Sigmoid colon (tissue), 7 donors: ENCODE data around the gene SPTBN1. TPM values are rescaled to one million over a fixed set of nuclear protein-coding genes. Genes with fewer than 3 reads are reported as not detected.

Source experiments
- DNase-seq: peaks from one replicate; pipeline ENCODE4 v3.0.0-alpha.2; 2019
- H3K27ac ChIP-seq, 4 donors: fragments of 200-600 bp; sonication (generic); one replicate each; pipeline ENCODE4 v1.5.1; 2016 to 2019; ENCODE audit warnings: mild to moderate bottlenecking in 1 of 4
- H3K27me3 ChIP-seq, 3 donors: fragments of 200-600 bp; sonication (generic); one replicate each; pipeline ENCODE4 v1.5.1; 2019; ENCODE audit warnings: mild to moderate bottlenecking in 1 of 3
- H3K36me3 ChIP-seq, 4 donors: fragments of 200-600 bp; sonication (generic); one replicate each; pipeline ENCODE4 v1.5.1; 2016 to 2019
- H3K4me1 ChIP-seq, 4 donors: fragments of 200-600 bp; sonication (generic); one replicate each; pipeline ENCODE4 v1.5.1; 2017 to 2019
- H3K4me3 ChIP-seq, 4 donors: fragments of 200-600 bp; sonication (generic); one replicate each; pipeline ENCODE4 v1.5.1; 2017 to 2019; ENCODE audit warnings: mild to moderate bottlenecking in 2 of 4, moderate library complexity in 1 of 4
- H3K9me3 ChIP-seq, 4 donors: fragments of 200-600 bp in 3 of 4; sonication (generic) in 3 of 4; one replicate each; pipeline versions ENCODE4 v1.5.1 to v1.6.1; 2013 to 2019
- CTCF ChIP-seq, 4 experiments: fragments of 450-650 bp in 3 of 4; fragments of 200-600 bp in 1 of 4; IDR thresholded peaks; one replicate each; pipeline ENCODE4 v1.5.1; 2016 to 2019; ENCODE audit warnings: antibody characterized with exemption in 4 of 4, mild to moderate bottlenecking in 3 of 4, moderate library complexity in 2 of 4
- EP300 ChIP-seq, 4 donors: sonication (generic); formaldehyde crosslinking; IDR thresholded peaks; one replicate each; pipeline ENCODE4 v1.6.1; 2017; ENCODE audit warnings: antibody characterized with exemption in 4 of 4
- POLR2A ChIP-seq, 2 donors: fragments of 450-650 bp; IDR thresholded peaks; one replicate each; pipeline ENCODE4 v1.6.1; 2016; ENCODE audit warnings: antibody characterized with exemption in 2 of 2, mild to moderate bottlenecking in 2 of 2, moderate library complexity in 2 of 2
- POLR2AphosphoS5 ChIP-seq, 4 donors: sonication (generic); formaldehyde crosslinking; IDR thresholded peaks; one replicate each; pipeline ENCODE4 v1.6.1; 2017; ENCODE audit warnings: antibody characterized with exemption in 4 of 4
- WGBS, 2 donors: extraction: QIAGEN DNeasy Blood & Tissue Kit; methylation state at CpG; one replicate each; pipeline ENCODE4 v1.1.7; 2013; 5-methylcytosine and 5-hydroxymethylcytosine counted together
- intact Hi-C: fragments of 100-400 bp; cut with DNase I; formaldehyde crosslinking; loops from one replicate; pipeline ENCODE4 v1.15.1; 2023
- polyA plus RNA-seq, 3 donors: library from polyadenylated mRNA; stranded (reverse); fragments of 200-250 nt; gene quantifications; one replicate each; pipeline ENCODE4 v1.2.3, GENCODE V29; 2013
- total RNA-seq, 4 donors: library from RNA; depleted of rRNA; stranded (reverse); fragments of >200 nt; gene quantifications; one replicate each; pipeline ENCODE4 v1.1.0, GENCODE V29; 2016
- donor health status: healthy with polysubstance abuse.
- donor health status: Bipolar disorder and iron deficiency.
- donor health status: healthy.

The SPTBN1 gene
- total and polyA plus RNA-seq, 7 donors = 23.1 to 273 (median 169) TPM

- intact Hi-C loops = no loop called here
- H3K4me3 ChIP-seq = no peak overlapping the region
- no peak for TF ChIP-seq CTCF (IDR thresholded peaks at IDR 0.05)
- TF ChIP-seq EP300 (IDR thresholded peaks at IDR 0.05) = no peak
- no peak for TF ChIP-seq POLR2A (IDR thresholded peaks at IDR 0.05)
- no peak for TF ChIP-seq POLR2AphosphoS5 (IDR thresholded peaks at IDR 0.05)
- H3K9me3 ChIP-seq = no peaks in the 10 kb centered on the region
- no peak overlapping the region for H3K27ac ChIP-seq
- DNase-seq = no peak
- no peaks in the 10 kb centered on the region for H3K27me3 ChIP-seq
- no peaks in the 10 kb centered on the region for H3K36me3 ChIP-seq
- peaks cover 0 to 8% (median 0%) of the 10 kb centered on the region in 4 donors for H3K4me1 ChIP-seq
- WGBS, 2 donors = 77 to 79% methylated on average over 2 of the region's 2 CpGs
These were observed 35.5 kb upstream of the SPTBN1 start for GRCh38 chr2:54420524-54421172.

GRCh38 chr2:54422072-54422581 lies 34.0 kb upstream of the SPTBN1 start:
- no peaks in the 10 kb centered on the region for H3K27me3 ChIP-seq
- TF ChIP-seq EP300 (IDR thresholded peaks at IDR 0.05) = no peak
- TF ChIP-seq POLR2A (IDR thresholded peaks at IDR 0.05) = no peak
- TF ChIP-seq POLR2AphosphoS5 (IDR thresholded peaks at IDR 0.05) = no peak
- TF ChIP-seq CTCF (IDR thresholded peaks at IDR 0.05) = no peak
- no peak overlapping the region for H3K27ac ChIP-seq
- intact Hi-C loops = no loop called here
- H3K4me1 ChIP-seq = peaks cover 0 to 8% (median 0%) of the 10 kb centered on the region in 4 donors
- no peaks in the 10 kb centered on the region for H3K9me3 ChIP-seq
- no peak for DNase-seq
- no peaks in the 10 kb centered on the region for H3K36me3 ChIP-seq
- 58 to 83% methylated on average over 10 of the region's 10 CpGs for WGBS, 2 donors
- H3K4me3 ChIP-seq = no peak overlapping the region

- H3K36me3 ChIP-seq = no peaks in the 10 kb centered on the region
- no peak for DNase-seq
- H3K4me3 ChIP-seq = no peak overlapping the region
- H3K9me3 ChIP-seq = no peaks in the 10 kb centered on the region
- peaks cover 0 to 12% (median 4%) of the 10 kb centered on the region in 4 donors for H3K4me1 ChIP-seq
- H3K27me3 ChIP-seq = no peaks in the 10 kb centered on the region
- TF ChIP-seq POLR2AphosphoS5 (IDR thresholded peaks at IDR 0.05) = no peak
- no peak for TF ChIP-seq CTCF (IDR thresholded peaks at IDR 0.05)
- no peak for TF ChIP-seq POLR2A (IDR thresholded peaks at IDR 0.05)
- TF ChIP-seq EP300 (IDR thresholded peaks at IDR 0.05) = no peak
- H3K27ac ChIP-seq = no peak overlapping the region
- WGBS, 2 donors = 56 to 74% methylated on average over 2 of the region's 2 CpGs
- intact Hi-C loops = no loop called here
These were observed 32.9 kb upstream of the SPTBN1 start for GRCh38 chr2:54423213-54423612.

GRCh38 chr2:54424555-54425163 lies 31.5 kb upstream of the SPTBN1 start:
- Histone ChIP-seq H3K4me3 (no peak overlapping the region), H3K9me3 (no peaks in the 10 kb centered on the region), H3K27ac (no peak overlapping the region), H3K36me3 (no peaks in the 10 kb centered on the region), H3K27me3 (no peaks in the 10 kb centered on the region), H3K4me1 (peaks cover 0 to 21% (median 17%) of the 10 kb centered on the region in 4 donors)
- intact Hi-C loops = no loop called here
- TF ChIP-seq POLR2AphosphoS5 (IDR thresholded peaks at IDR 0.05) = no peak
- TF ChIP-seq POLR2A (IDR thresholded peaks at IDR 0.05) = no peak
- no peak for TF ChIP-seq CTCF (IDR thresholded peaks at IDR 0.05)
- TF ChIP-seq EP300 (IDR thresholded peaks at IDR 0.05) = no peak
- DNase-seq = no peak
- WGBS, 2 donors = 66 to 72% methylated on average over 7 of the region's 7 CpGs
